ENCODE data around the gene ZDHHC8.

ZDHHC8 gene

DNA sequence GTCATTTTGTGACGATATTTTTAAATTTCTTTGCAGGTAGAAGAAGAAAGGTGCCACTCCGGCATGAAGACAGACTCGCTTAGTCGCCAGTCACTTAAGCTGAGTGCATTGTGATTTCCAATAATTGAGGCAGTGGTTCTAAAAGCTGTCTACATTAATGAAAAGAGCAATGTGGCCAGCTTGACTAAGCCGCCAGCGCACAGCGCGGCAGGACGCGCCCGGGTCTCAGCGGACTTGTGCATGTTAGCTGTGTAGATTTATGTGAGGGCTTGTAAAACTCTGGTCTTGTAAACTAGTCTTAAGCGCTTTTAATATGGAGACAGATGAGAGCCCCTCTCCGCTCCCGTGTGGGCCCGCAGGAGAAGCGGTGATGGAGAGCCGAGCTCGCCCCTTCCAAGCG is 46.0 kb upstream of the ZDHHC8 start:
- H3K27me3 ChIP-seq (ENCODE audit: low read depth, low read length), result no peaks in the 10 kb centered on the region
- no peak overlapping the region for H3K4me2 ChIP-seq (ENCODE audit: low read length)
- H2AFZ ChIP-seq (ENCODE audit: low read depth, low read length), result no peak overlapping the region
- TF ChIP-seq, protein P1, sequence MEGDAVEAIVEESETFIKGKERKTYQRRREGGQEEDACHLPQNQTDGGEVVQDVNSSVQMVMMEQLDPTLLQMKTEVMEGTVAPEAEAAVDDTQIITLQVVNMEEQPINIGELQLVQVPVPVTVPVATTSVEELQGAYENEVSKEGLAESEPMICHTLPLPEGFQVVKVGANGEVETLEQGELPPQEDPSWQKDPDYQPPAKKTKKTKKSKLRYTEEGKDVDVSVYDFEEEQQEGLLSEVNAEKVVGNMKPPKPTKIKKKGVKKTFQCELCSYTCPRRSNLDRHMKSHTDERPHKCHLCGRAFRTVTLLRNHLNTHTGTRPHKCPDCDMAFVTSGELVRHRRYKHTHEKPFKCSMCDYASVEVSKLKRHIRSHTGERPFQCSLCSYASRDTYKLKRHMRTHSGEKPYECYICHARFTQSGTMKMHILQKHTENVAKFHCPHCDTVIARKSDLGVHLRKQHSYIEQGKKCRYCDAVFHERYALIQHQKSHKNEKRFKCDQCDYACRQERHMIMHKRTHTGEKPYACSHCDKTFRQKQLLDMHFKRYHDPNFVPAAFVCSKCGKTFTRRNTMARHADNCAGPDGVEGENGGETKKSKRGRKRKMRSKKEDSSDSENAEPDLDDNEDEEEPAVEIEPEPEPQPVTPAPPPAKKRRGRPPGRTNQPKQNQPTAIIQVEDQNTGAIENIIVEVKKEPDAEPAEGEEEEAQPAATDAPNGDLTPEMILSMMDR (IDR thresholded peaks at IDR 0.05; ENCODE audit: low read depth, low read length), result no peak
- TF ChIP-seq EZH2phosphoT487 (IDR thresholded peaks at IDR 0.05; ENCODE audit: low read depth), result no peak
- peaks cover 26% of the 10 kb centered on the region for H4K20me1 ChIP-seq (ENCODE audit: insufficient read depth, low read length)
- H3K9me3 ChIP-seq (ENCODE audit: insufficient read depth, low read length), result no peaks in the 10 kb centered on the region
- H3K9ac ChIP-seq (ENCODE audit: low read length), result no peak overlapping the region
- H3K79me2 ChIP-seq (ENCODE audit: low read length), result peaks cover 54% of the 10 kb centered on the region
- H3K4me3 ChIP-seq (ENCODE audit: low read length), result no peak overlapping the region
- no peak overlapping the region for H3K27ac ChIP-seq (ENCODE audit: low read length)
- peaks cover 44% of the 10 kb centered on the region for H3K36me3 ChIP-seq (replicated peaks; ENCODE audit: low read depth, low read length)
- peaks cover 8% of the 10 kb centered on the region for H3K4me1 ChIP-seq (ENCODE audit: low read length)

DNA sequence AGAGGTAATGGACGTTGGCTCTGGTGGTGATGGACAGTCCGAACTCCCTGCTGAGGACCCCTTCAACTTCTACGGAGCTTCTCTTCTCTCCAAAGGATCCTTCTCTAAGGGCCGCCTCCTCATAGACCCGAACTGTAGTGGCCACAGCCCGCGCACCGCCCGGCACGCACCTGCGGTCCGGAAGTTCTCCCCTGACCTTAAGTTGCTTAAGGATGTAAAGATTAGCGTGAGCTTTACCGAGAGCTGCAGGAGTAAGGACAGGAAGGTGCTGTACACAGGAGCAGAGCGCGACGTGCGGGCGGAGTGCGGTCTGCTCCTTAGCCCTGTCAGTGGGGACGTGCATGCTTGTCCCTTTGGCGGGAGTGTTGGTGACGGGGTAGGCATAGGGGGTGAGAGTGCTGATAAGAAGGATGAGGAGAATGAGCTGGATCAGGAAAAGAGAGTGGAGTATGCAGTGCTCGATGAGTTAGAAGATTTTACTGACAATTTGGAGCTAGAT is 45.5 kb upstream of the ZDHHC8 start:
- no peak for TF ChIP-seq EZH2phosphoT487 (IDR thresholded peaks at IDR 0.05; ENCODE audit: low read depth)
- TF ChIP-seq, protein P1 (IDR thresholded peaks at IDR 0.05; ENCODE audit: low read depth, low read length), result no peak
- H3K27me3 ChIP-seq (ENCODE audit: low read depth, low read length), result no peaks in the 10 kb centered on the region
- no peak overlapping the region for H3K4me3 ChIP-seq (ENCODE audit: low read length)
- no peaks in the 10 kb centered on the region for H3K9me3 ChIP-seq (ENCODE audit: insufficient read depth, low read length)
- H3K9ac ChIP-seq (ENCODE audit: low read length), result no peak overlapping the region
- H3K79me2 ChIP-seq (ENCODE audit: low read length), result peaks cover 49% of the 10 kb centered on the region
- H3K36me3 ChIP-seq (replicated peaks; ENCODE audit: low read depth, low read length), result peaks cover 47% of the 10 kb centered on the region
- peaks cover 5% of the 10 kb centered on the region for H3K4me1 ChIP-seq (ENCODE audit: low read length)
- H2AFZ ChIP-seq (ENCODE audit: low read depth, low read length), result no peak overlapping the region
- H3K4me2 ChIP-seq (ENCODE audit: low read length), result no peak overlapping the region
- no peak overlapping the region for H3K27ac ChIP-seq (ENCODE audit: low read length)
- peaks cover 26% of the 10 kb centered on the region for H4K20me1 ChIP-seq (ENCODE audit: insufficient read depth, low read length)

DNA sequence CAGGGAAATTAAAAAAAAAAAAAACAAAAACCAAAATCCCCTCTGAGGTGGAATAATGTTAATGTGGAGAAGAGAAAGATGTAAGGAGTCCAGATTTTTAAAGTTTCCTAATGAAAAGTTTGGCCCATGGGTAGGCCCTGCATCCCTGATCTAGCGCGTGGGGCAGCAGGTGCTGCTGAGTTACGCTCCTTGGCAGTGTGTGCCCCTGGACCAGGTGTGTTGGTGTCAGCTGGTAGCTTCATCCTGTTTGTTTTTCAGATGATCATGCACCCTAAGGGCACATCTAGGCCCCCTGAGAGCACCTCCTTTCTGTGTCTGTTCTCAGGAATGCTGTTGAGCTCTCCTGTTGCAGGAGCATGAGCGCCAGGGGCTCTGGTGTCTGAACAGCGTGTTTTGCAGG is 44.8 kb upstream of the ZDHHC8 start:
- no peak overlapping the region for H3K9ac ChIP-seq (ENCODE audit: low read length)
- H3K4me2 ChIP-seq (ENCODE audit: low read length), result no peak overlapping the region
- H3K27ac ChIP-seq (ENCODE audit: low read length), result no peak overlapping the region
- no peaks in the 10 kb centered on the region for H3K27me3 ChIP-seq (ENCODE audit: low read depth, low read length)
- TF ChIP-seq, protein P1 (IDR thresholded peaks at IDR 0.05; ENCODE audit: low read depth, low read length), result no peak
- TF ChIP-seq EZH2phosphoT487 (IDR thresholded peaks at IDR 0.05; ENCODE audit: low read depth), result no peak
- no peak overlapping the region for H3K4me3 ChIP-seq (ENCODE audit: low read length)
- H4K20me1 ChIP-seq (ENCODE audit: insufficient read depth, low read length), result peaks cover 26% of the 10 kb centered on the region
- H3K9me3 ChIP-seq (ENCODE audit: insufficient read depth, low read length), result no peaks in the 10 kb centered on the region
- no peaks in the 10 kb centered on the region; the same call in 1 of the 2 replicates for H3K4me1 ChIP-seq (ENCODE audit: low read length)
- peaks cover 43% of the 10 kb centered on the region for H3K79me2 ChIP-seq (ENCODE audit: low read length)
- H2AFZ ChIP-seq (ENCODE audit: low read depth, low read length), result no peak overlapping the region
- H3K36me3 ChIP-seq (replicated peaks; ENCODE audit: low read depth, low read length), result peaks cover 53% of the 10 kb centered on the region

- Histone ChIP-seq H3K36me3 (replicated peaks; ENCODE audit: low read depth, low read length) (peaks cover 62% of the 10 kb centered on the region), H4K20me1 (ENCODE audit: insufficient read depth, low read length) (peaks cover 25% of the 10 kb centered on the region), H3K4me2 (ENCODE audit: low read length) (no peak overlapping the region), H3K9ac (ENCODE audit: low read length) (no peak overlapping the region), H3K79me2 (ENCODE audit: low read length) (peaks cover 36% of the 10 kb centered on the region), H3K4me1 (ENCODE audit: low read length) (no peaks in the 10 kb centered on the region), H3K27ac (ENCODE audit: low read length) (no peak overlapping the region), H2AFZ (ENCODE audit: low read depth, low read length) (no peak overlapping the region), H3K27me3 (ENCODE audit: low read depth, low read length) (no peaks in the 10 kb centered on the region), H3K9me3 (ENCODE audit: insufficient read depth, low read length) (no peaks in the 10 kb centered on the region), H3K4me3 (ENCODE audit: low read length) (no peak overlapping the region)
- TF ChIP-seq, protein P1 (IDR thresholded peaks at IDR 0.05; ENCODE audit: low read depth, low read length), result no peak
- TF ChIP-seq EZH2phosphoT487 (IDR thresholded peaks at IDR 0.05; ENCODE audit: low read depth), result no peak
Measured at GRCh38 chr22:20087319-20088262, 44.0 kb upstream of the ZDHHC8 start.

Data from OCI-LY3 (cell line).